OCI-LY7 (cell line): ENCODE data around the gene RBM25. TPM values are rescaled to one million over a fixed set of nuclear protein-coding genes. Genes with fewer than 3 reads are reported as not detected.

ENCODE experiments used
- BruUV-seq: library from RNA; stranded (reverse); fragments of 400-500 nt; replicated peaks from 2 replicates; lab custom pipeline; 2021; lab: Mats Ljungman, UMichigan
- CTCF ChIA-PET: fragments of 300-600 bp; sonication (Branson Sonifier 250); formaldehyde crosslinking; loops from one replicate; lab custom pipeline; 2022; ENCODE audit warnings: antibody characterized with exemption; ENCODE audit not compliant: unreplicated experiment; lab: Charles Lee
- POLR2A ChIA-PET: fragments of 300-600 bp; sonication (Branson Sonifier 250); formaldehyde crosslinking; loops from one replicate; lab custom pipeline; 2022; ENCODE audit warnings: antibody characterized with exemption; lab: Charles Lee
- DNase-seq: peaks from one replicate; pipeline ENCODE4 v3.0.0-alpha.2; 2015; ENCODE audit warnings: low spot score
- H2AFZ ChIP-seq: fragments of 200-600 bp; sonication (generic), shearing (Covaris generic); 2 replicates; pipeline ENCODE4 v1.6.1; 2014; ENCODE audit warnings: mild to moderate bottlenecking, antibody characterized with exemption, low read length, moderate library complexity
- H3K27ac ChIP-seq: fragments of 200-600 bp; sonication (generic); 2 replicates; pipeline ENCODE4 v1.5.1; 2014; ENCODE audit warnings: mixed run types, low read depth, mild to moderate bottlenecking, moderate library complexity, low read length, inconsistent platforms; ENCODE audit not compliant: poor library complexity, severe bottlenecking
- H3K36me3 ChIP-seq: fragments of 200-600 bp; sonication (generic); 2 replicates; pipeline ENCODE4 v1.6.1; 2014; ENCODE audit warnings: mild to moderate bottlenecking, antibody characterized with exemption, low read length, moderate library complexity, mixed read lengths; ENCODE audit not compliant: insufficient read depth
- H3K4me1 ChIP-seq: fragments of 200-600 bp; sonication (generic); 2 replicates; pipeline ENCODE4 v1.5.1; 2014; ENCODE audit warnings: mild to moderate bottlenecking, low read length; ENCODE audit not compliant: insufficient read depth, poor library complexity, severe bottlenecking
- H3K4me2 ChIP-seq: fragments of 200-600 bp; sonication (generic); 2 replicates; pipeline ENCODE4 v1.6.1; 2014; ENCODE audit warnings: mild to moderate bottlenecking, low read length
- H3K4me3 ChIP-seq: fragments of 200-600 bp; sonication (generic); 2 replicates; pipeline ENCODE4 v1.5.1; 2014; ENCODE audit warnings: mild to moderate bottlenecking, low read depth, low read length; ENCODE audit not compliant: poor library complexity, severe bottlenecking
- H3K79me2 ChIP-seq: fragments of 200-600 bp; sonication (generic); 2 replicates; pipeline ENCODE4 v1.6.1; 2016; ENCODE audit warnings: low read depth, mild to moderate bottlenecking, low read length, moderate library complexity, mixed read lengths; ENCODE audit not compliant: insufficient read depth
- H3K9me2 ChIP-seq: fragments of 200-600 bp; sonication (generic); 2 replicates; pipeline ENCODE4 v1.6.1; 2016; ENCODE audit warnings: mild to moderate bottlenecking, low read length, mixed read lengths; ENCODE audit not compliant: insufficient read depth
- H3K9me3 ChIP-seq: fragments of 200-600 bp; sonication (generic); 2 replicates; pipeline ENCODE4 v1.6.1; 2014; ENCODE audit warnings: mild to moderate bottlenecking, mixed run types, low read length, mixed read lengths
- H4K20me1 ChIP-seq: fragments of 200-600 bp; sonication (generic); 2 replicates; pipeline ENCODE4 v1.6.1; 2014; ENCODE audit warnings: mild to moderate bottlenecking, antibody characterized with exemption, low read length, moderate library complexity, mixed read lengths; ENCODE audit not compliant: insufficient read depth
- CTCF ChIP-seq: fragments of 200-600 bp; sonication (generic); conservative IDR thresholded peaks from 2 replicates; pipeline ENCODE4 v1.5.1; 2014; ENCODE audit warnings: mild to moderate bottlenecking, antibody characterized with exemption, low read length, moderate library complexity, mixed read lengths
- EZH2phosphoT487 ChIP-seq: fragments of 200-600 bp; sonication (generic); IDR thresholded peaks from 2 replicates; pipeline ENCODE4 v1.6.1; 2018; ENCODE audit warnings: low read depth, borderline replicate concordance, mild to moderate bottlenecking, mixed run types, antibody characterized with exemption, low read length, moderate library complexity, mixed read lengths
- intact Hi-C: fragments of 100-400 bp; cut with micrococcal nuclease; formaldehyde crosslinking; loops from one replicate; pipeline ENCODE4 v1.10.0; 2022; ENCODE audit not compliant: unreplicated experiment
- total RNA-seq, 2 experiments: library from RNA; depleted of rRNA in 1 of 2; stranded (reverse); fragments of >200 nt in 1 of 2; shearing (Covaris generic) in 1 of 2; gene quantifications; 2 replicates each; pipeline ENCODE4 v1.2.3, GENCODE V29; 2014 to 2022

Gene RBM25
- total RNA-seq, 2 experiments from 2014 or later = 70.5 to 120 TPM

DNA sequence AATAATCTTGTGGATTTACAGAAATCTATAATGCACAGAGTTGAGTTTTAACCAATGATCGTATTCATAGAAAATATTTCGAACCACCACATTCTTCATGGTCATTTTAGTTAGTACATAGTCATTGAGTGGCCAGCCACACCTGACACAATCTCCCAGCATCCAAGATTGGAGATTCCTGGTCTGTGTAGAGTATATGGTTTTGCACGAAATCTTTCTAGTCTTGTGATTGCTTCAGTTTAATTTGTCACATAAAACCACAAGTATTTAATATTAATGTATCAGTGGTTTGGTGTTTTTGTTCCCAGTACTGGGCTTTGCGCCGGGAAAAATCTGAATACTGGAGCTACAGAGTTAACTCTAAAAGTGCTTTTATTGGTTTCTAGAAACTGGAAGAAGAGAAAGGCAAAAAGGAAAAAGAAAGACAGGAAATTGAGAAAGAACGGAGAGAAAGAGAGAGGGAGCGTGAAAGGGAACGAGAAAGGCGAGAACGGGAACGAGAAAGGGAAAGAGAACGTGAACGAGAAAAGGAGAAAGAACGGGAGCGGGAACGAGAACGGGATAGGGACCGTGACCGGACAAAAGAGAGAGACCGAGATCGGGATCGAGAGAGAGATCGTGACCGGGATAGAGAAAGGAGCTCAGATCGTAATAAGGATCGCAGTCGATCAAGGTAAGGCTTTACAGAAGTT lies 44.6 kb downstream of the RBM25 start:
- CTCF ChIA-PET = no interaction called here
- Histone ChIP-seq H4K20me1 (no peaks in the 10 kb centered on the region), H3K9me3 (no peaks in the 10 kb centered on the region), H3K4me2 (no peak overlapping the region), H3K79me2 (no peaks in the 10 kb centered on the region), H3K4me3 (no peak overlapping the region), H3K9me2 (no peaks in the 10 kb centered on the region), H3K36me3 (peaks cover 99% of the 10 kb centered on the region), H2AFZ (no peak overlapping the region), H3K4me1 (no peaks in the 10 kb centered on the region), H3K27ac (no peak overlapping the region)
- no TSS peak for BruUV-seq
- TF ChIP-seq EZH2phosphoT487 (no peak), CTCF (no peak)
- POLR2A ChIA-PET = interaction anchor here (0.7 kb wide), 1 partner anchor 54 kb away, joined by 5 read pairs; no protein-coding TSS in a partner anchor
- DNase-seq = no peak
- intact Hi-C loops = no loop called here

DNA sequence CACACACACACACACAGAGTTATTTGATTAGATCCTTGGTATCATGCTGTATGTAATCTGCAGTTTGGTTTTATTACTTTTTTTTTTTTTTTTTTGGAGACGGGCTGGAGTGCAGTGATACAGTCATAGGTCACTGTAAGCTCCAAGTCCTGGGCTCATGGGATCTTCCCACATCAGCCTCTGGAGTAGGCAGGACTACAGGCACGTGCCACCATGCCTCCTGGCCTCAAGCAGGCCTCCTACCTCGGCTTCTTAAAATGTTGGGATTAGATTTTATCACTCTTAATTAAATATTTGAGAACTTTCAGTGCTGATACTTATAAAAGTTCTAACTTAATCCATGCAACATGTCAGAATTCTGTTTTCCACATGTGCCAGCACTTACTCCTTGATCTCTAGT lies 46.7 kb downstream of the RBM25 start:
- no peaks in the 10 kb centered on the region for H3K4me1 ChIP-seq
- no peaks in the 10 kb centered on the region for H3K9me3 ChIP-seq
- no peak overlapping the region for H2AFZ ChIP-seq
- H3K9me2 ChIP-seq = no peaks in the 10 kb centered on the region
- intact Hi-C loops = no loop called here
- no peak overlapping the region for H3K27ac ChIP-seq
- H4K20me1 ChIP-seq = no peaks in the 10 kb centered on the region
- ChIA-PET CTCF (interaction anchor here (1.5 kb wide), 1 partner anchor 8 kb away, joined by 3 read pairs; no protein-coding TSS in a partner anchor), POLR2A (interaction anchor here (0.8 kb wide), 1 partner anchor 31 kb away, joined by 4 read pairs; the partner anchor contains the start of gene PSEN1)
- H3K4me3 ChIP-seq = no peak overlapping the region
- peaks cover 99% of the 10 kb centered on the region for H3K36me3 ChIP-seq
- no peak for DNase-seq
- TF ChIP-seq EZH2phosphoT487 = no peak
- TF ChIP-seq CTCF = no peak
- no peak overlapping the region for H3K4me2 ChIP-seq
- BruUV-seq = no TSS peak
- H3K79me2 ChIP-seq = no peaks in the 10 kb centered on the region

DNA sequence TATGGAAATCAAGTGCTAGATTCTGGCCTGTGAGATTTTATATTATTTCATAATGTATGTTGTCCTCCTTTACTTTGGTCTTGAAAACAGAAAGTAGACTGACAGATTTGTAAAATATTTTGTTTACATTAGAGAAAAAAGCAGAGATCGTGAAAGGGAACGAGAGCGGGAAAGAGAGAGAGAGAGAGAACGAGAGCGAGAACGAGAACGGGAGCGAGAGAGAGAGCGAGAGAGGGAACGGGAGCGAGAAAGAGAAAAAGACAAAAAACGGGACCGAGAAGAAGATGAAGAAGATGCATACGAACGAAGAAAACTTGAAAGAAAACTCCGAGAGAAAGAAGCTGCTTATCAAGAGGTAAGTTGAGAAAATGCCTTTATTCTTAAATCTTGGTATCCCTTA lies 47.4 kb downstream of the RBM25 start:
- Histone ChIP-seq H3K9me3 (no peaks in the 10 kb centered on the region), H3K79me2 (no peaks in the 10 kb centered on the region), H3K4me2 (no peak overlapping the region), H3K4me1 (no peaks in the 10 kb centered on the region), H3K9me2 (no peaks in the 10 kb centered on the region), H3K4me3 (no peak overlapping the region), H3K36me3 (peaks cover 99% of the 10 kb centered on the region), H3K27ac (no peak overlapping the region), H4K20me1 (no peaks in the 10 kb centered on the region), H2AFZ (no peak overlapping the region)
- CTCF ChIA-PET = no interaction called here
- no peak for TF ChIP-seq CTCF
- TF ChIP-seq EZH2phosphoT487 = no peak
- BruUV-seq = no TSS peak
- POLR2A ChIA-PET = interaction anchor here (0.7 kb wide), 1 partner anchor 360 kb away, joined by 3 read pairs; no protein-coding TSS in a partner anchor
- intact Hi-C loops = no loop called here
- DNase-seq = no peak
